Suprapubic skin (tissue), 3 donors: Measurements from ENCODE around the gene ATP11A.

ENCODE experiments used
- EP300 ChIP-seq: sonication (generic); formaldehyde crosslinking; IDR thresholded peaks from one replicate; pipeline ENCODE4 v1.6.1; 2017; ENCODE audit warnings: antibody characterized with exemption
- POLR2A ChIP-seq, 2 donors: fragments of 450-650 bp; IDR thresholded peaks; one replicate each; pipeline ENCODE4 v1.6.1; 2017; ENCODE audit warnings: antibody characterized with exemption in 2 of 2, mild to moderate bottlenecking in 2 of 2, moderate library complexity in 2 of 2
- TF ChIP-seq, protein P1 (sequence below), 2 donors: fragments of 200-600 bp in 1 of 2; fragments of 450-650 bp in 1 of 2; sonication (generic) in 1 of 2; IDR thresholded peaks; one replicate each; pipeline ENCODE4 v1.5.1; 2016 to 2019; ENCODE audit warnings: antibody characterized with exemption in 2 of 2, mild to moderate bottlenecking in 1 of 2, moderate library complexity in 1 of 2

DNA sequence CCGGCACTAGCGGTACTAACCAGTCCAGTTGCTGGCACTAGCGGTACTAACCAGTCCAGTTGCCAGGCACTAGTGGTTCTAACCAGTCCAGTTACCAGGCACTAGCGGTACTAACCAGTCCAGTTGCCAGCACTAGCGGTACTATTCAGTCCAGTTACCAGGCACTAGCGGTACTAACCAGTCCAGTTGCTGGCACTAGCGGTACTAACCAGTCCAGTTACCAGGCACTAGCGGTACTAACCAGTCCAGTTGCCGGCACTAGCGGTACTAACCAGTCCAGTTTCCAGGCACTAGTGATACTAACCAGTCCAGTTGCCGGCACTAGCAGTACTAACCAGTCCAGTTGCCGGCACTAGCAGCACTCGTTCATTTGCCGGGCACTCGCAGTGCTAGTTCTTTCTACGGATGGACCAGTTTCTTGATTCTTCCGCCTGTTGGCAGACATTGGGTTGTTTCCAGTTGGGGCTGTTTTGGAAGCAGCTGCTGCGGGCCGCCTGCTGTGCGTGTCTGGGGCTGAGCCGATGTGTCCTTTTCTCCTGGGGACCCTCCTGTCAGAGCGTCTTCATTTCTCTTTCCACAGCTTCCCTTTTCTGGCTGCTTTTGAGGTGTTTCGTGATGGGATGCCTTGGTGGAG lies 155.8 kb downstream of the ATP11A start:
- TF ChIP-seq, protein P1, sequence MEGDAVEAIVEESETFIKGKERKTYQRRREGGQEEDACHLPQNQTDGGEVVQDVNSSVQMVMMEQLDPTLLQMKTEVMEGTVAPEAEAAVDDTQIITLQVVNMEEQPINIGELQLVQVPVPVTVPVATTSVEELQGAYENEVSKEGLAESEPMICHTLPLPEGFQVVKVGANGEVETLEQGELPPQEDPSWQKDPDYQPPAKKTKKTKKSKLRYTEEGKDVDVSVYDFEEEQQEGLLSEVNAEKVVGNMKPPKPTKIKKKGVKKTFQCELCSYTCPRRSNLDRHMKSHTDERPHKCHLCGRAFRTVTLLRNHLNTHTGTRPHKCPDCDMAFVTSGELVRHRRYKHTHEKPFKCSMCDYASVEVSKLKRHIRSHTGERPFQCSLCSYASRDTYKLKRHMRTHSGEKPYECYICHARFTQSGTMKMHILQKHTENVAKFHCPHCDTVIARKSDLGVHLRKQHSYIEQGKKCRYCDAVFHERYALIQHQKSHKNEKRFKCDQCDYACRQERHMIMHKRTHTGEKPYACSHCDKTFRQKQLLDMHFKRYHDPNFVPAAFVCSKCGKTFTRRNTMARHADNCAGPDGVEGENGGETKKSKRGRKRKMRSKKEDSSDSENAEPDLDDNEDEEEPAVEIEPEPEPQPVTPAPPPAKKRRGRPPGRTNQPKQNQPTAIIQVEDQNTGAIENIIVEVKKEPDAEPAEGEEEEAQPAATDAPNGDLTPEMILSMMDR (IDR thresholded peaks at IDR 0.05), result no peak
- TF ChIP-seq POLR2A (IDR thresholded peaks at IDR 0.05) (no peak), EP300 (no peak)
